ENCODE data around the gene LRRC61. TPM values are rescaled to one million over a fixed set of nuclear protein-coding genes. Genes with fewer than 3 reads are reported as not detected.
"Not testable (repeated sequence)": the region's sequence is repeated elsewhere in the genome, so short reads cannot be mapped to it uniquely, and the experiment has no call there.

Gene LRRC61
- total RNA-seq, 2 experiments from 2014 or later: 12.8 to 14.9 TPM

DNA sequence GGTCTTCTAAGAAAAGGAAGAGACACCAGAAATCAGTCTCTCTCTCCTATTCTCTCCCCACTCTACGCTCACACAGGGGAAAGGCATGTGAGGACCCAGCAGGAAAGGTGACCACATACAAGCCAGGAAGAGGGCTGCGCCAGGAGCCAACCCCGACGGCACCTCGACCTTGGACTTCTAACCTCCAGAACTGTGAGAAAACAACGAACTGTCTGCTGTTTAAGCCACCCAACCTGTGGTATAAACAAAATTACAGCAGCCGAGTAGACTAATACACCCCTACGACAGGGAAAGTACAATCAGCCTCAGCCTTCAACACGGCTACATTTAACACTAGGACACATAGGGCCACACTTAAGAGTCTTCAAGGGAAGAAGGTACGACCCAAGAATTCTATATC, 26.4 kb upstream of the LRRC61 start:
- CTCF ChIA-PET; H3K36me3 Mint-ChIP-seq (ENCODE audit: low read depth); H3K27ac Mint-ChIP-seq; H3K27me3 Mint-ChIP-seq; H3K9me3 Mint-ChIP-seq; POLR2A ChIA-PET; H3K4me1 Mint-ChIP-seq; DNase-seq; H3K4me3 Mint-ChIP-seq: not testable (repeated sequence)

DNA sequence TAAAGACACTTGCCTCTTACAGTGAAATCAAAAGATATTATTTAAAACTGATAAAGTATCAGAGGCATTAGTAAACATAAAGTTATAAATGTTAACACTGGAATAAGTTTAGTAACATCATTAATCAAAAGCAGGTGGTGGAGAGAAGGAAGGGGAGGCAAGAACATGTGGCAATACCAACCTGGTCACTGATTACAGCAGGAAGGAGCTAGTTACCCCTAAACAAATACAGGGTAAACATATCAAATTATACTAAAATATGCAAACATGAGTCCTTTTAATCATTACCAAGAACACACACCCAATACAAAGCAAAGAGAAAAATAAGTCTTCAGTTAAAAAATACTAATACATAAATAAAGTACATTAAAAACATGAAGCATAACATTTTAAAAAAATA, 25.2 kb upstream of the LRRC61 start:
- H3K4me1 Mint-ChIP-seq; H3K27ac Mint-ChIP-seq; H3K4me3 Mint-ChIP-seq; DNase-seq; POLR2A ChIA-PET; H3K9me3 Mint-ChIP-seq; CTCF ChIA-PET; H3K27me3 Mint-ChIP-seq; H3K36me3 Mint-ChIP-seq (ENCODE audit: low read depth): not testable (repeated sequence)

DNA sequence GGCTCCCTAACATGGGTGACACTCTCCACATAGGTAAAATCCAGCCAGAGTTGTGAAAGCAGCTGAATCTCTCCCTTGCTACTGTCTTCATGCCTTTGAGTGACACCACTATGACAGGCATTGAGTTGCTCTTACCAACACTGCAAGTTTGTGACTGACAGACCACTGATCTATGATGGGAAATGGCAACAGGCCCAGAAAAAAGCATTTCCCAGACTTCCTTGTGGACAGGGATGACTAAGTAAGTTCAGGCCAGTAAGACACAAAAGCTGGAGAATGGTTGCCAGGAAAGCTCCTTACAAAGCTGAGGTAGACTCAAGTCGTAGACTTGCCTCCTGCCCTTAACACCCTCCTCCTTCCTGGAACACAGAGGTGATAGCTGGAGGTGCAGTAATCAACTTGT, 20.2 kb upstream of the LRRC61 start:
- H3K27me3 Mint-ChIP-seq; CTCF ChIA-PET; H3K4me3 Mint-ChIP-seq; H3K27ac Mint-ChIP-seq; DNase-seq; POLR2A ChIA-PET; H3K9me3 Mint-ChIP-seq; H3K36me3 Mint-ChIP-seq (ENCODE audit: low read depth); H3K4me1 Mint-ChIP-seq: not testable (repeated sequence)

DNA sequence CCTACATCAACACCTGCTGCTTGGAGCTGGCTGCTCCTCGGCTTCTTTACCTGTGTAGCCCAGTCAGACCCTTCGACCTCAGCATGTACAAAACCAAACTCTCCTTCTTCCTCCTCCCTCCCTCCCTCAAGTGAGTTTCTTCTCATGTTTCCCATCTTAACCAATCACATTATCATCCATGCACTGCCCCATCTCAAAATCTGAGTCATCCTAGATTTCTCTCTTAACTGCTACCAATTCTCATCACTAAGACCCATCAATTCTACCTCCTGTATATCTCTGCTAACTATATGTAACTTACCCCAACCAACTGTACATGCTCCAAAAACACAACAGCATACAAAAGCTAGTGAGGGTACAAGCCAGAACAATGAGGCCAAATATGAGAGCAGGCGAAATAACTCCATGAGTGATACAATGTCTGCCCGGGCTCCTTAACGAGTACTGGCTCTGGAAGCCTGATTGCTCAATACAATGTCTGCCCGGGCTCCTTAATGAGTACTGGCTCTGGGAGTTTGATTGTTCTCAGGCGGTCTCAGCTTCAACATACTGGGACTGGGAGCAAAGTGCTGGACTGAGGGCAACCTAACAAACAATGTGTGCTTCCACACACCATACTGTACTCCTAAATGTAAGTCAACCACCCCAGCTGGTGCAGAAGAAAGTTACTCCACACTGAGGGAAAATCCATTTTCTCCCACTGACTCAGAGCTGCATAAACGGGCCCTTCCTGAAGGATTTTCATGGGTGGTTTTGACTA, 18.5 kb upstream of the LRRC61 start:
- H3K9me3 Mint-ChIP-seq; H3K27me3 Mint-ChIP-seq; H3K27ac Mint-ChIP-seq; H3K4me1 Mint-ChIP-seq; DNase-seq; H3K36me3 Mint-ChIP-seq (ENCODE audit: low read depth); H3K4me3 Mint-ChIP-seq; CTCF ChIA-PET; POLR2A ChIA-PET: not testable (repeated sequence)

DNA sequence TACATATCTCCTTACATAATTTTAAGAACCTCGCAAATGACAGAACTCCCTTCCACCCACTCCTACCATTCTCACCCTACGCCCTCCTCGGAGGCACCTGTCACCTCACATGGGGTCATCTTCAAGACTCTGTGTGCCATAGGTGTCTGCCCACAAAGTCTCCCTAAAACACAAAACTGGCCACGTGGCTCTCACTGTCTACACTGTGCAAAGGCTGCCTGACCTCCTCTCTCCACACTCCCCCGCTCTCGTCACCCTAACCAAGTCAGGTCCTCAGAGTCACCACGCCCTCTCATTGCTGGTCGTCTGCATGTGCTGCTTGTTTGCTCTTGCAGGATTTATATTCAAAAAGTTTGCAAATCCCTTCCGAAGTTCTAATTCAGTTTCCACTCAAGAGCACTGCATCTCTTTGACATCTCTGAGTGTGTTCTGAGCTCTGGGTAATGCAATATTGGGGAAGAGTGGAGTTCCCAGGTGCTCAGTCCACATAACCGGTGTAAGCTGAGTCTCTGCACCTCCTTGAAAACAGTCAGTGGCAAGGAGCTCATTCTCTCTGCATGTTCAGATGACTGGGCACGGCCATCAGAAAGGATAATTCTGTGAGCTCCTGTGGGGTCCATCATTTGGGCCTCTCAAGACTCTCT, 17.8 kb upstream of the LRRC61 start:
- DNase-seq; H3K9me3 Mint-ChIP-seq; H3K4me3 Mint-ChIP-seq; H3K4me1 Mint-ChIP-seq; H3K27ac Mint-ChIP-seq; H3K27me3 Mint-ChIP-seq; CTCF ChIA-PET; H3K36me3 Mint-ChIP-seq (ENCODE audit: low read depth); POLR2A ChIA-PET: not testable (repeated sequence)

DNA sequence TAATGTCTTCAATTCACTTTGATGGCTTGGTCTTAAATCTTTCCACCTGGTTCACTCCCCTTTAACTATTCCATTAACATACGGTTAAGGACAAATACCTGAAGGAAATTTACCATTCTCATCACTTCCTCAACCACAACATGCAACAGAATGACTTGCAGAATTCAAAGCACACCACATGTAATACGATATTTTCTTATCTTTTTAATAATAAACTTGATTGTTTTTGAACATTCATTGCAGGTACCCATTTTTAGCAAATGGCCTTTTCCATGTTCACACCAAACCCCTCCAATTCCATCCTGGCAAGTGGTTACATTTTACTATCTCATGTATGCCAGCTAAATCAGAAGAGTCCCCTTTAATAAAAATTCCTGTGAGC, 17.3 kb upstream of the LRRC61 start:
- POLR2A ChIA-PET, CTCF ChIA-PET, H3K27me3 Mint-ChIP-seq: not testable (repeated sequence)

DNA sequence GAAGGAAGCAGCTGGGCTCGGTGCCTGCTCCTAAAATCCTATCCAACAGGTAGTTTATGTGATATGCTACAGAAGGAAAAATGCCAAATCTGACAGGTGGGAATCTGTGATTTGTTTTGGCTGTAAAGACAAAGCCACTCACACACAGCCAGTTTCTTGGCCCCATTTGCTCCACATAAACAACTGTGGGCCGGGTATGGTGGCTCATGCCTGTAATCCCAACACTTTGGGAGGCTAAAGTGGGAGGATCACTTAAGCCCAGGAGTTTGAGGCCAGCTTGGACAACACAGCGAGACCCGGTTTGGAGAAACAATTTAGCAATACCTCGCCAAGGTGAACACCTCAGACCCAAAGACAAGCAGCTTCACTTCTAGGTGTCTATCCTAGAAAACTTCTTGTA, 16.8 kb upstream of the LRRC61 start:
- H3K27me3 Mint-ChIP-seq: not testable (repeated sequence)

More for the DNA sequence above, 17.3 kb upstream of the LRRC61 start:
- not testable (repeated sequence) for H3K4me3 Mint-ChIP-seq; DNase-seq; H3K4me1 Mint-ChIP-seq; H3K27ac Mint-ChIP-seq; H3K9me3 Mint-ChIP-seq; H3K36me3 Mint-ChIP-seq (ENCODE audit: low read depth)

DNA sequence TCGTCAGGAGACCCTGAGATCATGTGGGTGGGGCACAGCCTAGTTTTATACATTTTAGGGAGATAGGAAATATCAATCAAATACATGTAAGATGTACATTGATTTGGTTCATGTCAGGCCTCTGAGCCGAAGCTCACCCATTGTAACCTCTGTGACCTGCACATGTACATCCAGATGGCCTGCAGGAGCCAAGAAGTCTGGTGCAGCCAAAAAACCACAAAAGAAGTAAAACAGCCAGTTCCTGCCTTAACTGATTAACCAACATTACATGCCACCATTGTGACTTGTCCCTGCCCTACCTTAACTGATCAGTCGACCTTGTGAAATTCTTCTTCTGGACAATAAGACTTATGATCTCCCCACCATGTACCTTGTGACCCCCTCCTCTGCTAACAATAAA, 16.0 kb upstream of the LRRC61 start:
- H3K27me3 Mint-ChIP-seq: no peaks in the 10 kb centered on the region
- H3K4me1 Mint-ChIP-seq: no peaks in the 10 kb centered on the region
- no peak overlapping the region for H3K27ac Mint-ChIP-seq
- no peaks in the 10 kb centered on the region for H3K36me3 Mint-ChIP-seq (ENCODE audit: low read depth)
- no peak for DNase-seq
- H3K9me3 Mint-ChIP-seq: peaks cover 3% of the 10 kb centered on the region
- ChIA-PET CTCF (interaction anchor here (0.6 to 0.9 kb wide), 2 partner anchors 9 to 31 kb away, joined by 3 read pairs; no protein-coding TSS in a partner anchor), POLR2A (no interaction called here)
- H3K4me3 Mint-ChIP-seq: no peak overlapping the region

More for the DNA sequence above, 16.8 kb upstream of the LRRC61 start:
- H3K4me3 Mint-ChIP-seq; POLR2A ChIA-PET; H3K27ac Mint-ChIP-seq; DNase-seq; H3K9me3 Mint-ChIP-seq; H3K36me3 Mint-ChIP-seq (ENCODE audit: low read depth); H3K4me1 Mint-ChIP-seq: not testable (repeated sequence)
- CTCF ChIA-PET: interaction anchor here (0.6 kb wide), 1 partner anchor 10 kb away, joined by 3 read pairs; no protein-coding TSS in a partner anchor

DNA sequence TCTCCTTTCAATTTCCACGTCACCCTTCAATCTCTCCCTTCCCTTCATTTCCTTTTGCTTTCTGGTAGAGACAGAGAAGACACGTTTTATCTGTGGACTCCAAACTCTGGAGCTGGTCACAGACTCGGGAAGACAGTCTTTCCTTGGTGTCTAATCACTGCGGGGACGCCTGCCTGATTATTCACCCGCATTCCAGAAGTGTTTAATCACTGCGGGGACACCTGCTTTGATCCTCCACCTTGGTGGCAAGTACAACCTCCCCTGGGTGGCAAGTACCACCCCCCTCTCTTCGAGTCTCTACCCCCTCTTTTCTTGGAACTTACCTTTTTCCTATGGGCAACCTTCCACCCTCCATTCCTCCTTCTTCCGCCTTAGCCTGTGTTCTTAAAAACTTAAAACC, 15.3 kb upstream of the LRRC61 start:
- Mint-ChIP-seq H3K9me3 (peaks cover 3% of the 10 kb centered on the region), H3K4me3 (no peak overlapping the region), H3K27me3 (no peaks in the 10 kb centered on the region), H3K27ac (no peak overlapping the region), H3K36me3 (ENCODE audit: low read depth) (no peaks in the 10 kb centered on the region), H3K4me1 (no peaks in the 10 kb centered on the region)
- no peak for DNase-seq
- ChIA-PET CTCF (interaction anchor here (0.9 to 1.2 kb wide), 3 partner anchors 13 to 46 kb away, joined by 3 to 4 read pairs (median 3); no protein-coding TSS in a partner anchor), POLR2A (no interaction called here)

DNA sequence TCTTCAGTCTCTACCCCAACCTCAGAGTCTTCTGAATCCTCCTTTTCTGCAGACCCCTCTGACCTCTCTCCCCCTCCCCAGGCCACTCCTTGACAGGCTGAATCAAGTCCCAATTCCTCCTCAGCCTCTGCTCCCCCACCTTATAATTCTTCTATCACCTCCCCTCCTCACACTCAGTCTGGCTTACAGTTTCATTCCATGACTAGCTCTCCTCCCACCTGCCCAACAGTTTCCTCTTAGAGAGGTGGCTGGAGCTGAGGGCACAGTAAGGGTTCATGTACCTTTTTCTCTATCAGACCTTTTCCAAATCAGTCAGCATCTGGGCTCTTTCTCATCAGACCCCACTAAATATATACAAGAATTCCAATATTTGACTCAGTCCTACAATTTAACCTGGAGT, 14.6 kb upstream of the LRRC61 start:
- ChIA-PET CTCF (interaction anchor here (0.6 to 1.2 kb wide), 3 partner anchors 13 to 110 kb away, joined by 3 to 8 read pairs (median 4); no protein-coding TSS in a partner anchor), POLR2A (no interaction called here)
- Mint-ChIP-seq H3K4me1 (no peaks in the 10 kb centered on the region), H3K9me3 (peaks cover 3% of the 10 kb centered on the region), H3K27me3 (no peaks in the 10 kb centered on the region), H3K36me3 (ENCODE audit: low read depth) (no peaks in the 10 kb centered on the region), H3K27ac (no peak overlapping the region), H3K4me3 (no peak overlapping the region)
- DNase-seq: no peak

DNA sequence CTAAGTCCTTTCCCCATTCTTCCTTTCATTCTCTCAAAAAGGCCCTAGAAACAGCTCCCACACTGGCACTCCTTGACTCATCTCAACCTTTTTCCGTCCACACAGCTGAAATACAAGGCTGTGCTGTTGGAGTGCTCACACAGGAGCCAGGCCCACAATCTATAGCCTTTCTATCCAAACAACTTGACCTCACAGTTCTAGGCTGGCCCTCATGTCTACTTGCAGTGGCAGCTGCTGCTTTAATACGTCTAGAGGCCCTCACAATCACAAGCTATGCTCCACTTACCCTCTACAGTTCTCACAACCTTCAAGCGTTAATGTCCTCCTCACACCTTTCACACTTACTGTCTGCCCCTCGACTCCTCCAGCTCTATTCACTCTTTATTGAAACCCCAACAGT, 12.0 kb upstream of the LRRC61 start:
- POLR2A ChIA-PET: no interaction called here
- CTCF ChIA-PET: interaction anchor here (0.6 kb wide), 1 partner anchor 11 kb away, joined by 3 read pairs; no protein-coding TSS in a partner anchor
- Mint-ChIP-seq H3K36me3 (ENCODE audit: low read depth) (no peaks in the 10 kb centered on the region), H3K27ac (no peak overlapping the region), H3K9me3 (peaks cover 3% of the 10 kb centered on the region), H3K27me3 (no peaks in the 10 kb centered on the region), H3K4me1 (no peaks in the 10 kb centered on the region), H3K4me3 (no peak overlapping the region)
- DNase-seq: no peak

DNA sequence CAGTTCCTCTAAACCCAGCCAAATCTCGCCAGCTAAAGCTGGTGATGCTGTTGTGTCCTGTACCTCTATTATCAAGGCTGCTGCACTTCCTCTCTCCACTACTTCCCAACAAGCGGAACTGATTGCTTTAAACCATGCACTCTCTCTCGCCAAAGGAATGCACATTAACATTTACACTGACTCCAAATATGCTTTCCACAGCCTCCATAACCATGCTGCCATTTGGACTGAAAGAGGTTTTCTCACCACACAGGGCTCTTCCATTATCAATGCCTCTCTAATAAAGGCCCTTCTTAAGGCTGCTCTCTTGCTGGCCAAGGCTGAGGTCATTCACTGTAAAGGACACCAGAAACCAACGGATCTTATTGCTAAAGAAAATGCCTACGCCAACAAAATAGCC, 11.4 kb upstream of the LRRC61 start:
- Mint-ChIP-seq H3K9me3 (peaks cover 3% of the 10 kb centered on the region), H3K4me3 (no peak overlapping the region), H3K4me1 (no peaks in the 10 kb centered on the region), H3K27me3 (no peaks in the 10 kb centered on the region), H3K36me3 (ENCODE audit: low read depth) (no peaks in the 10 kb centered on the region), H3K27ac (no peak overlapping the region)
- DNase-seq: no peak
- ChIA-PET POLR2A (no interaction called here), CTCF (interaction anchor here (0.6 kb wide), 2 partner anchors 11 to 427 kb away, joined by 3 to 4 read pairs; no protein-coding TSS in a partner anchor)

DNA sequence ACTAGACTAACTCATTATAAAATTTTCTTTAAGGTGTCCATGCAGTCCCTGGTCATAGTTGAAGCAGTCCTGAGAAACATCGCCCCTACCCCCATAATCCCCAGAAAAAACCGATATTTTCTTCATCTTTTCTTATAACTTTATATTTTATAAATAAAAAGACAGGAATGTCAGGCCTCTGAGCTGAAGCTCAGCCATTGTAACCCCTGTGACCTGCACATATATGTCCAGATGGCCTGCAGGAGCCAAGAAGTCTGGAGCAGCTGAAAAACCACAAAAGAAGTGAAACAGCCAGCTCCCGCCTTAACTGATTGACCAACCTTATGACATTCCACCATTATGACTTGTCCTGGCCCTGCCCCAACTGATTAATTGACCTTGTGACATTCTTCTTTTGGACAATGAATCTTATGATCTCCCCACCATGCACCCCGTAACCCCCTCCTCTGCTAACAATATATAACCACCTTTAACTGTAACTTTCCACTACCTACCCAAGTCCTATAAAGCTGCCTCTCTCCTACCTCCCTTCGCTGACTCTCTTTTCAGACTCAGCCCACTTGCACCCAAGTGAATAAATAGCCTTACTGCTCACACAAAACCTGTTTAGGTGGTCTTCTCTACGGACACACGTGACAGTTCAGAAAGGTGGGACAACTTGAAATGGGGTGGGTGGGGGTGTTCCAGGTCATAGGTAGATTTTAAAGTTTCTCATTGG, 10.3 kb upstream of the LRRC61 start:
- H3K27me3 Mint-ChIP-seq; H3K4me3 Mint-ChIP-seq; POLR2A ChIA-PET; DNase-seq; H3K9me3 Mint-ChIP-seq; H3K27ac Mint-ChIP-seq; H3K4me1 Mint-ChIP-seq; H3K36me3 Mint-ChIP-seq (ENCODE audit: low read depth): not testable (repeated sequence)
- CTCF ChIA-PET: interaction anchor here (0.8 to 1.5 kb wide), 2 partner anchors 13 to 403 kb away, joined by 3 read pairs; no protein-coding TSS in a partner anchor

Data from activated CD4-positive, alpha-beta T cell treated with anti-CD3 and anti-CD28 coated beads, Interleukin-2, amount 10 ng/mL, durations not matched to agents 7 days and 5 days (primary cell).